Gastroesophageal sphincter (tissue), 3 donors: Measurements from ENCODE around the gene PRICKLE1.

ENCODE experiments used
- EP300 ChIP-seq: sonication (generic); formaldehyde crosslinking; IDR thresholded peaks from one replicate; pipeline ENCODE4 v1.6.1; 2017; ENCODE audit warnings: antibody characterized with exemption, mild to moderate bottlenecking
- POLR2A ChIP-seq, 2 donors: fragments of 450-650 bp; IDR thresholded peaks; one replicate each; pipeline ENCODE4 v1.6.1; 2017; ENCODE audit warnings: antibody characterized with exemption in 2 of 2, mild to moderate bottlenecking in 2 of 2, moderate library complexity in 1 of 2
- TF ChIP-seq, protein P1 (sequence below), 4 experiments: fragments of 200-600 bp in 2 of 4; fragments of 450-650 bp in 2 of 4; sonication (generic) in 1 of 4; IDR thresholded peaks; one replicate each; pipeline ENCODE4 v1.5.1; 2017 to 2019; ENCODE audit warnings: antibody characterized with exemption in 4 of 4, mild to moderate bottlenecking in 2 of 4, moderate library complexity in 2 of 4

DNA sequence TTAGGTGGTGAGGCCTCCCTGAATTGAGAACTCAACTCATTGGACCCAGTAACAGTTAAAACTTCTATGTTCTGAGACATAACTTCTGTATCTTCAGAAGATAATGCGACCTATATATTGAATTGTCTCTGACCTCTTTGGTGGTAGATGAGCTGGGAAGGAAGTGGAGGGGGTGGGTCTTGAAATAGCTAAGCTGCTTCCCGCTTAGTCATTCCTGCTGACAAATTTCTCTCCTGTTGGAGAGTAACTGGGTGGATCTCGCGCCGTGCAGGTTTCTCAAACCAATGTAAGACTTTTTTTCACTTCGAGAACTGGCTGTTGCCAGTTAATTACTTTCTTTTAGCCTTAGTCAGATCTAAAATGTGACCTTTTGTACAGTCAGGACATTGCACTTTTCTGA, 162.8 kb downstream of the PRICKLE1 start:
- TF ChIP-seq, protein P1, sequence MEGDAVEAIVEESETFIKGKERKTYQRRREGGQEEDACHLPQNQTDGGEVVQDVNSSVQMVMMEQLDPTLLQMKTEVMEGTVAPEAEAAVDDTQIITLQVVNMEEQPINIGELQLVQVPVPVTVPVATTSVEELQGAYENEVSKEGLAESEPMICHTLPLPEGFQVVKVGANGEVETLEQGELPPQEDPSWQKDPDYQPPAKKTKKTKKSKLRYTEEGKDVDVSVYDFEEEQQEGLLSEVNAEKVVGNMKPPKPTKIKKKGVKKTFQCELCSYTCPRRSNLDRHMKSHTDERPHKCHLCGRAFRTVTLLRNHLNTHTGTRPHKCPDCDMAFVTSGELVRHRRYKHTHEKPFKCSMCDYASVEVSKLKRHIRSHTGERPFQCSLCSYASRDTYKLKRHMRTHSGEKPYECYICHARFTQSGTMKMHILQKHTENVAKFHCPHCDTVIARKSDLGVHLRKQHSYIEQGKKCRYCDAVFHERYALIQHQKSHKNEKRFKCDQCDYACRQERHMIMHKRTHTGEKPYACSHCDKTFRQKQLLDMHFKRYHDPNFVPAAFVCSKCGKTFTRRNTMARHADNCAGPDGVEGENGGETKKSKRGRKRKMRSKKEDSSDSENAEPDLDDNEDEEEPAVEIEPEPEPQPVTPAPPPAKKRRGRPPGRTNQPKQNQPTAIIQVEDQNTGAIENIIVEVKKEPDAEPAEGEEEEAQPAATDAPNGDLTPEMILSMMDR (IDR thresholded peaks at IDR 0.05), result no peak
- no peak for TF ChIP-seq POLR2A (IDR thresholded peaks at IDR 0.05)
- TF ChIP-seq EP300, result no peak
